HuH-7.5 (cell line): ENCODE measurements around the gene FBXW7.

ENCODE experiments used
- DNase-seq: peaks from one replicate; pipeline ENCODE4 v3.0.0; 2011; ENCODE audit warnings: low spot score

FBXW7 gene

GRCh38 chr4:152510349-152511147 is 25.3 kb downstream of the FBXW7 start:
- DNase-seq, result no peak

- no peak for DNase-seq
These were observed 26.2 kb downstream of the FBXW7 start for GRCh38 chr4:152509595-152510225.

- no peak for DNase-seq
These were observed 27.1 kb downstream of the FBXW7 start for GRCh38 chr4:152508818-152509217.

- DNase-seq, result no peak
These were observed 27.5 kb downstream of the FBXW7 start for GRCh38 chr4:152508386-152508785.

GRCh38 chr4:152503653-152504290 is 32.1 kb downstream of the FBXW7 start:
- no peak for DNase-seq

GRCh38 chr4:152501846-152502536 is 33.9 kb downstream of the FBXW7 start:
- DNase-seq, result no peak

- no peak for DNase-seq
These were observed 35.0 kb downstream of the FBXW7 start for GRCh38 chr4:152500800-152501434.

GRCh38 chr4:152500275-152500674 is 35.6 kb downstream of the FBXW7 start:
- DNase-seq, result no peak

GRCh38 chr4:152499344-152499743 is 36.5 kb downstream of the FBXW7 start:
- DNase-seq, result no peak

- DNase-seq, result no peak
These were observed 41.9 kb downstream of the FBXW7 start for GRCh38 chr4:152494020-152494419.

GRCh38 chr4:152488246-152488645 is 47.6 kb downstream of the FBXW7 start:
- DNase-seq, result no peak

- no peak for DNase-seq
These were observed 49.2 kb downstream of the FBXW7 start for GRCh38 chr4:152486429-152487389.

GRCh38 chr4:152485726-152486276 is 50.1 kb downstream of the FBXW7 start:
- no peak for DNase-seq

- no peak for DNase-seq
These were observed 53.7 kb downstream of the FBXW7 start for GRCh38 chr4:152482211-152482610.

- DNase-seq, result no peak
These were observed 55.0 kb downstream of the FBXW7 start for GRCh38 chr4:152480901-152481300.

- no peak for DNase-seq
These were observed 55.6 kb downstream of the FBXW7 start for GRCh38 chr4:152480326-152480725.

- no peak for DNase-seq
These were observed 56.4 kb downstream of the FBXW7 start for GRCh38 chr4:152479428-152480026.

- no peak for DNase-seq
These were observed 57.2 kb downstream of the FBXW7 start for GRCh38 chr4:152478461-152479237.

GRCh38 chr4:152476796-152477195 is 59.1 kb downstream of the FBXW7 start:
- no peak for DNase-seq
